ENCODE results near the gene SYNGR3.

DNA sequence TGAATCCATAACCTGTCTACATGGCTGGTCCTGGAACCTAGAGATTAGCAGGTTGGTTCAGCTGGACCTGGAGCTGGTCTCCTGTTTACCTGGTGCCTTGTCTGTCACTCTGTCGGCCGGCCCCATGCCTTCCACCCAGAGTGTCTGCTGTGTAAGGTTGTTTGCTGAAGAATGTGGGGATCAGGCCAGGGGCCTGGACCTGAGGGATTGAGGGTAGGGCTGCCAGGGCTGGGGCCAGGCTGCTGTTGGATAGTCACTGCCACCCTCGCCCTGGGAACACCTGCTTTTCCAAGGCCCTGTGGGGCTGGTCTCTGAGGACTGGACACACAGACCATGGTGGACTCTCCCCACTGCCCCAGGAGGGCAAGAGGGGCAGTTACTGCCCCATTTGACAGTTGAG lies 38.4 kb downstream of the SYNGR3 start:
- TF ChIP-seq, protein P1, sequence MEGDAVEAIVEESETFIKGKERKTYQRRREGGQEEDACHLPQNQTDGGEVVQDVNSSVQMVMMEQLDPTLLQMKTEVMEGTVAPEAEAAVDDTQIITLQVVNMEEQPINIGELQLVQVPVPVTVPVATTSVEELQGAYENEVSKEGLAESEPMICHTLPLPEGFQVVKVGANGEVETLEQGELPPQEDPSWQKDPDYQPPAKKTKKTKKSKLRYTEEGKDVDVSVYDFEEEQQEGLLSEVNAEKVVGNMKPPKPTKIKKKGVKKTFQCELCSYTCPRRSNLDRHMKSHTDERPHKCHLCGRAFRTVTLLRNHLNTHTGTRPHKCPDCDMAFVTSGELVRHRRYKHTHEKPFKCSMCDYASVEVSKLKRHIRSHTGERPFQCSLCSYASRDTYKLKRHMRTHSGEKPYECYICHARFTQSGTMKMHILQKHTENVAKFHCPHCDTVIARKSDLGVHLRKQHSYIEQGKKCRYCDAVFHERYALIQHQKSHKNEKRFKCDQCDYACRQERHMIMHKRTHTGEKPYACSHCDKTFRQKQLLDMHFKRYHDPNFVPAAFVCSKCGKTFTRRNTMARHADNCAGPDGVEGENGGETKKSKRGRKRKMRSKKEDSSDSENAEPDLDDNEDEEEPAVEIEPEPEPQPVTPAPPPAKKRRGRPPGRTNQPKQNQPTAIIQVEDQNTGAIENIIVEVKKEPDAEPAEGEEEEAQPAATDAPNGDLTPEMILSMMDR (IDR thresholded peaks at IDR 0.05; ENCODE audit: low read depth, low read length) = no peak
- no peak for TF ChIP-seq EZH2phosphoT487 (IDR thresholded peaks at IDR 0.05; ENCODE audit: low read depth)
